HG03460 (cell line): Measurements from ENCODE around the gene TMEM47.

Experiments
- ATAC-seq: cut with Tn5 transposase; IDR thresholded peaks from one replicate; pipeline ENCODE4 v1.9.1; 2021; ENCODE audit not compliant: unreplicated experiment

Gene TMEM47

GRCh38 chrX:34656842-34657725 is at the start of gene TMEM47:
Gene TMEM47, minus strand, starts transcription at chrX:34657285. Its CDS starts 256 bp downstream, at chrX:34657029.
- no peak for ATAC-seq

- ATAC-seq = no peak
Observed at GRCh38 chrX:34687095-34687494, 30.0 kb upstream of the TMEM47 start.

GRCh38 chrX:34659575-34659974 is 2.5 kb upstream of the TMEM47 start:
- ATAC-seq = no peak

GRCh38 chrX:34658326-34658725 is 1.2 kb upstream of the TMEM47 start:
- no peak for ATAC-seq

- ATAC-seq = no peak
Observed at GRCh38 chrX:34657726-34658070, 613 bp upstream of the TMEM47 start.

GRCh38 chrX:34656467-34656841 is 631 bp downstream of the TMEM47 start:
- ATAC-seq = no peak

- no peak for ATAC-seq
Observed at GRCh38 chrX:34655501-34656455, 1.3 kb downstream of the TMEM47 start.

- no peak for ATAC-seq
Observed at GRCh38 chrX:34654696-34655490, 2.2 kb downstream of the TMEM47 start.

GRCh38 chrX:34653811-34654210 is 3.3 kb downstream of the TMEM47 start:
- ATAC-seq = no peak

- ATAC-seq = no peak
Observed at GRCh38 chrX:34642849-34643248, 14.2 kb downstream of the TMEM47 start.

GRCh38 chrX:34638116-34638515 is 19.0 kb downstream of the TMEM47 start:
- ATAC-seq = no peak

GRCh38 chrX:34634349-34634748 is 22.7 kb downstream of the TMEM47 start:
- no peak for ATAC-seq

GRCh38 chrX:34632384-34632783 is 24.7 kb downstream of the TMEM47 start:
- ATAC-seq = no peak

GRCh38 chrX:34631479-34632220 is 25.4 kb downstream of the TMEM47 start:
- ATAC-seq = no peak

GRCh38 chrX:34629572-34629971 is 27.5 kb downstream of the TMEM47 start:
- no peak for ATAC-seq

GRCh38 chrX:34624416-34624815 is 32.7 kb downstream of the TMEM47 start:
- ATAC-seq = no peak

GRCh38 chrX:34619920-34620319 is 37.2 kb downstream of the TMEM47 start:
- ATAC-seq = no peak

GRCh38 chrX:34612036-34612435 is 45.0 kb downstream of the TMEM47 start:
- ATAC-seq = no peak

GRCh38 chrX:34598362-34598761 is 58.7 kb downstream of the TMEM47 start:
- no peak for ATAC-seq

GRCh38 chrX:34586936-34587335 is 70.1 kb downstream of the TMEM47 start:
- ATAC-seq = no peak
